Kidney tubule cell (primary cell): Measurements from ENCODE around the gene RPS6KA2.

Experiments used
- DNase-seq: peaks from one replicate; pipeline ENCODE4 v3.0.0-alpha.2; 2018; ENCODE audit warnings: low spot score

The RPS6KA2 gene

DNA sequence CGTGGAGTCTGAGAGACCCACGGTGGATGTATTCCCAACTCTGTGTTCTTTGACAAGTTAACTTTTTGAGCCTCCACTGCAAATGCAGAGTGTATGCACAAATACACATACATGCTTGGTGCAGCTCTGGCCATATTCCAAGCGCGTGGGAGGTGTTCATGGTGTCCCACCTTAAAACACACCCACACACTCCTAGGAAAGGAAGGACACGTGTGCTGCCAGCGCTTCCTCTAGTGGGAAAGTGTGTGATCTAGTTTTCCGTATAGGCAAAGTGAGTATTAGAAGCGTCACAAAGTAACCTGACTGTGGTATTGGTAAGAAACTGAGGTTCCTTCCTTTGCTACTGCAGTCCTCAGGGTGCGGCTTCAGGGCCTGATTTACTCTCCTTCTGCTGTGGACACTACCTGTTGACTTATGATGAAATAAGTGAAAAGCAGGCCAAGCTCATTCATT lies 208.3 kb downstream of the RPS6KA2 start:
- no peak for DNase-seq

DNA sequence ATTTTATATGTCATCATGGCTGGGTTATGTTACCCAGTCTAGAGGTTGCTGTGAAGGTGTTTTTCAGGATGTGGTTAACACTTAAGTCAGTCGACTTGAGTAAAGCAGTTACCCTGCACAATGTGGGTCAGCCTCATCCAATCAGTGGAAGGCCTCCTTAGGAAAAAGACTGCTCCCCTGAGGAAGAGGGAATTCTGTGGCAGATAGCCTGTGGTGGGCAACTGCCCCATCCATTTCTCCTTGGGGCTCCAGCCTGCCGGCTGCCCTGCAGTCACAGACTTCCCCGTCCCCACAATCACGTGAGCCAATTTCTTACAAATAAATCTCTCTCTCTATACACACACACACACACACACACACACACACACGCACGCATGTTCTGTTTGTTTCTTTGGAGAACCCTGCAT lies 209.8 kb downstream of the RPS6KA2 start:
- DNase-seq = no peak

DNA sequence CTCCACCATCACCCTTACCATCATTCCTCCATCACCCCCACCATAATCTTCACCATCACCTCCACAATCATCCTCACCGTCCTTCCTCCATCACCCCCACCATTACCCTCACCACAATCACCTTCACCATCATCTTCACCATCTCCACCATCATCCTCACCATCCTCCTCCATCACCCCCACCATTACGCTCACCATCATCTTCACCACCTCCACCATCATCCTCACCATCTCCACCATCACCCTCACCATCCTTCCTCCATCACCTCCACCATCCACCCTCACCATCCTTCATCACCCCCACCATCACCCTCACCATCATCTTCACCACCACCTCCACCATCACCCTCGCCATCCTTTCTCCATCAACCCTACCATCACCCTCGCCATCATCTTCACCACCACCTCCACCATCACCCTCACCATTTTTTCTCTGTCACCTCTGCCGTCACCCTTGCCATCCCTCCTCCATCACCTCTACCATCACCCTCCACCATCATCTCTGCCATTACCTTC lies 211.2 kb downstream of the RPS6KA2 start:
- no peak for DNase-seq

DNA sequence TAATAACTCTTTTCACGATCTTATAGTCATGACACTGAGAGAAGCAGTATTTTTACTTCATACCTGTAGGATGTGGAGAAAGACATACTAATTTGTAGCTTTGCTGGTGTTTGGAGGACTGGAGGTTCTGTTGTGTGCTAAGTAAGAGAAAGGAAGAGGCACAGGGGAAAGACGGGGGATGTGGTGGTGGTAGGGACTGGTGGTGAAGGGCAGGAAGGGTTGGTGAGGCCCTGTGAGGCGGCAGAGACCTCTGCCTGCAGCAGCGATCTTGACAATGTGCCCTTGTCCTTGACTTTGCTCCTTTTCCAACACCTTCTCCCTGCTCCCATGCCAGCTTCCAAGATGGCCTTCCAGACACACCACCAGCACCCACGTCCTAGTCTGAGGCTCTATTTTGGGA lies 211.7 kb downstream of the RPS6KA2 start:
- DNase-seq = no peak

DNA sequence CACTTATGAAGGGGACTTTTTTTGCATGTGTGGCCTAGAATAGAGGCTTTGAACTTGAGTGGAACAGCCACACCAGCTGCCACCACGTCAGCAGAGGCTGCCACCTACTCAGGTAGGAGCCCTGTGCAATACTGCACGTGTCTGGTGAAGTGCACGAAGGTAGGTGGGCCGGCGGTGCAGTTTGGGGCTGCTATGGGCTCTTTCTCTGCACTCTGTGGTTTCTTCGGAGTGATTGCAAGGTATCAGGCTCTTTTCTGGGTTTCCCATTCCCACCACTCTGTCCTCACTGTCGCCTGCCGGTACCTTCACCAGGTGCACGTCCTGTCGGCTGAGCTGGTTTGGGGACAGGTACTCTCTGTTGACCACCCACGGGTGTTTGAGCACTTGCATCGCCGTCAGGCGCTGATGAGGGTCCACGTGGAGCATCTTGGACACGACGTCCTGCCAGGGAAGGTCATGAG lies 213.5 kb downstream of the RPS6KA2 start:
- DNase-seq = no peak

GRCh38 chr6:166412911-166413384 lies 214.1 kb downstream of the RPS6KA2 start:
- no peak for DNase-seq

DNA sequence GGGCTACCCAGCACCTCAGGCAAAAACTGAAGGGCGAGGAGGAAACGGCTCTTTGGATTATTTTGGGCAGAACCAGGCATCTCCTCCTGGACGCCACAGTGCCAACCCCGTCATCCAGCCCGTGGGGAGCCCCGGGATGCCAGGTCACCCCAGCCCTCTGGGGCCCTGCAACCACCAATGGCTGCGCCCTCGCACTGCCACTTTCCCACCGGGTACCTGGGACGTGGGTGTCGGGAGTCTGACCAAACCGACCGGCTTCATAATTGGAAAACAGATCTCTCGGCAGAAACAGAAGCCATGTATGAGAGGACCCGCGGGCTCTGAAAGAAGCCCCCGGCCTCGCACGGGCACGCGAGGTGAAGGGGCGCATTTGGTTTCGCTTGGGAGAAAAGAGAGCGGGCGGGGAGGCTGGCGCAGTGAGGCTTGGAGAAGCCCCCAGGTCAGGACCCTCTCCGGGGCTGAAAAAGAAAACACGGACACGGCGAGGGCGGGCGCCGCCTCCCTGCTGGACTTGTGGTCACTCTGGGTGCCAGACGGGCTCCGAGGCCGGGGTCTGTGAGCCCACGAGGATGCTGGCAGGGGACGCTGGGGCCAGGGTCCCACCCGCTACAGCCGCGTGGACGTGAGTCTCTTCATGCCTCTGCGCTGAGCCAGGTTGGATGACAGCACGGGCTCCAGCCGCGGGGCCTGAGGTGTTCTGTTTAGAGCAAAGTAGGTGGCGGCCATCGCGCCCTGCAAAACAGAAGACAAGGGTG lies 214.7 kb downstream of the RPS6KA2 start:
- DNase-seq = no peak

GRCh38 chr6:166411721-166412151 lies 215.3 kb downstream of the RPS6KA2 start:
- no peak for DNase-seq

GRCh38 chr6:166411271-166411670 lies 215.8 kb downstream of the RPS6KA2 start:
- no peak for DNase-seq

GRCh38 chr6:166410426-166410935 lies 216.6 kb downstream of the RPS6KA2 start:
- DNase-seq = no peak

- no peak for DNase-seq
These were observed 217.9 kb downstream of the RPS6KA2 start for GRCh38 chr6:166408936-166409755.

DNA sequence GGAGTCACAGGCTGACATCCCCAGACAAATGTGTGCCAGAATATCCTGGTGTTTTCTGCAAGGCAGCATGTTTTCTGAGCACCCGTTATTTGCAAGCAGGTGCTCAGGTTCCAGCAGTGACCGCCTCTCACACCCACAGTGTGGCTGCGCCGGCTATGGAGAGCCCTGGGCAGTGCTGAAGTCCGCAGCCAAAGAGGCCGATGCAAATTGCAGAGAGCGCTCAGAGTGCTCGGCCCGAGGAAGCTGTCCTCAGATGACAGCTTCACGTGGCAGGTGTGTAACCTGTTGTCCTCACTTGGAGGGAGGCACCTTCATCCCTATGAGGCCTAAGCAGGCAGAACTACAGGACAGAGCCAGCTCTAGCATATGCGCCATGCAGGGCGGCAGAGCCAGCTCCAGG lies 220.9 kb downstream of the RPS6KA2 start:
- no peak for DNase-seq

DNA sequence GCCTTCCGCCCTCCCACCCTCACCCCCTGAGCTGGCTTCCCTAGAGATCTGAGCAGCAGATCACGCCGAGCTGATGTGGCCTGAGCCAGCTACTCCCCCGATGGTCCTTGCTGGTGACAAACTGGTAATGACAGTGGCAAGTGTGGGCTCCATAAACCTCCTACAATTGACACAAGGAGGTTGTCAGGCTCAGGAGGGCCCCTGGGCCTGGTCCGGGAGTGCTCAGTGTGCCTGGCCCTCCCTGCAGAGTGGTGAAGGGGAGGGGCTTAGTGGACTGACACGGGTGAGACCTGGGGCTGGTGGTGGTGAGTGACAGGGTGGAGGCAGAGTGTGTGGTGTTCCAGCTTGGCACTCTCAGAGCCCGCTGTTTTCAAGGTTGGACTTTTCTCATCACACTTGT lies 221.7 kb downstream of the RPS6KA2 start:
- DNase-seq = no peak

DNA sequence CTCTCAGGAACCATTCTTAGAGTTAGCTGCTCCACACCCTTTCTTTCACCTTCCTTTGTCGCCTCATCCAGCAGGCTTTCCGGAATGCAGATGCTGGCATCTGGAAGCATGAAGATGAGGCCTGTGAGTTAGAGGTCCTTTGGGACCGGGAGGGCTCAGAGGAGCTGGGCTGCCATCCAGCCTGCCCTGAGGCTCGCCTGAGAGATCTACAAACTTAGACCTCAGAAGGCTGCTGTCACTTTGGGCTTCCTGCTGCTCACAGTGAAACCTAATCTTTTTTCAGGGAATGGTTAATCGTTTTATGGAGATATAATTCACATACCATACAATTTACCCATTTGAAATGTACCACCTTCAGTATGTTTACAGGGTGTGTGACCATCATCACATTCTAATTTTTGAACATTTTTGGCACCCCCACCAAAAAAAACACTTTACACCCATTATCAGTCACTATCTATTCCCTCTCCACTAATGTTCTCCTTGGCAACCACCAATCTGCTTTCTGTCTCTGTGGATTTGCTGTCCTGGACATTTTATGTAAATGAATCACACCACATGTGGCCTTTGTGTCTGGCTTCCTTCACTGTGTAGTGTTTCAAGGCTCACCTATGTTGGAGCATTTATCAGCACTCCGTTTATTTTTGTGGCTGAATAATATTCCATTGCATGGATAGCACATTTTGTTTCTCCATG lies 224.3 kb downstream of the RPS6KA2 start:
- DNase-seq = peak; percentile 55

DNA sequence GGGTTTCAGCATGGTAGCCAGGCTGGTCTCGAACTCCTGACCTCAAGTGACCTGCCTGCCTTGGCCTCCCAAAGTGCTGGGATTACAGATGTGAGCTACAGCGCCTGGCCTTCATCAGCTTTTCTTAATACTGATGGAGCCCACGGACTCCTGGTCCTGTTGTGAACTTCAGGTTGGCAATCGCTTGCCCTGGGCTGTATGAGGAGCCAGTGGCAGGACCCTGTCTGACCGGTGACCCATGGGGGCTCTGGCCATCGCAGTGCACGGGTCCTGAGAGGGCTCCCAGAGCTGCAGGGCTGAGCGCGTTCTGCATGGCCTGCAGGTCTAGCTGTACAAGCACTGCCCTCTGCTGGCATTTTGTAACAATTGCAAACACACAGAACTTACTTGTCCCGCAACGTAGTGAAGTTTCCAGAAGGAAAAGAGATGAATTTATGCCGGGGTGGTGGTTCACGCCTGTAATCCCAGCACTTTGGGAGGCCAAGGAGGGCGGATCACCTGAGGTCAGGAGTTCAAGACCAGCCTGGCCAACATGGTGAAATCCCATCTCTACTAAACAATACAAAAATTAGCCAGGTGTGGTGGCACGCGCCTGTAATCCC lies 226.3 kb downstream of the RPS6KA2 start:
- DNase-seq = peak; percentile 77

- DNase-seq = no peak
These were observed 226.9 kb downstream of the RPS6KA2 start for GRCh38 chr6:166400181-166400580.

DNA sequence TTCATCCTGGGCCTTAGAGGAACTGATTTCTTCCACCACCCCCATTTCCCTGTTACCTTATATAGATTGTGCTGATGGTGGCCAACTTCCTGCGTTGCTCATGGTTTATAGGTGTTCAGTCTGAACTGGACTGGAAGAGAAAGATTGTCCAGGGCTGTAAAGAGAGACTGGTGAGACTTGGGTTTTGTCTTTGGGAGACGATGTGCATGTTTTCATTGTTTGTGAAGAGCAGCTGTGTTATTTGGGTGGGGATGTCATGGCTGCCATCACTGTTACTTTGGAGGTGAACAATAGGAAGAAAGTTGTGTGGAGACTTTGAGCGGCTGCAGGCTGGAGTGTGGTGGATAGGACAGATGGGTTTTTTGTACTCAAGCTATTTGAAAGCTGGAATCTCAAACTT lies 228.7 kb downstream of the RPS6KA2 start:
- no peak for DNase-seq

- no peak for DNase-seq
These were observed 229.2 kb downstream of the RPS6KA2 start for GRCh38 chr6:166397849-166398248.

- DNase-seq = no peak
These were observed 231.3 kb downstream of the RPS6KA2 start for GRCh38 chr6:166395778-166396177.

DNA sequence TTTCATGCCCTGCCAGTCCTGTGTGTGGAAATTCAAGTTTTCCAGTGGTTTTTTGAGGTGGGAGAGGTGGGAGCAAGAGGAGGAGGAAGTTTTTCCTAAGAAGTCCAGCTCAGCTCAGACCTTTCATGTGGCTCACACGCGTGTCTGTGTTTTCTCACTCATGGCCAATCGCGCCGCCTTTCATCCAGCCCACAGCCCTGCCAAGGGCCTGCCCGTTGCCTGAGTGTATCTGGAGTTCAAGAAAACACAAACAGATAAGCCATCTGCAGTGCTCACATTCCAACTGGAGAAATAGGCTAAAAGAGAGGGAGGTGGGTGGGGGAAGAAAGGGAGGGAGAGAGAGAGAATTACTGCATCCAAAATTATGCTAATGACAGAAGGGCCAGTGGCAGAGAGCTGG lies 231.7 kb downstream of the RPS6KA2 start:
- DNase-seq = no peak

DNA sequence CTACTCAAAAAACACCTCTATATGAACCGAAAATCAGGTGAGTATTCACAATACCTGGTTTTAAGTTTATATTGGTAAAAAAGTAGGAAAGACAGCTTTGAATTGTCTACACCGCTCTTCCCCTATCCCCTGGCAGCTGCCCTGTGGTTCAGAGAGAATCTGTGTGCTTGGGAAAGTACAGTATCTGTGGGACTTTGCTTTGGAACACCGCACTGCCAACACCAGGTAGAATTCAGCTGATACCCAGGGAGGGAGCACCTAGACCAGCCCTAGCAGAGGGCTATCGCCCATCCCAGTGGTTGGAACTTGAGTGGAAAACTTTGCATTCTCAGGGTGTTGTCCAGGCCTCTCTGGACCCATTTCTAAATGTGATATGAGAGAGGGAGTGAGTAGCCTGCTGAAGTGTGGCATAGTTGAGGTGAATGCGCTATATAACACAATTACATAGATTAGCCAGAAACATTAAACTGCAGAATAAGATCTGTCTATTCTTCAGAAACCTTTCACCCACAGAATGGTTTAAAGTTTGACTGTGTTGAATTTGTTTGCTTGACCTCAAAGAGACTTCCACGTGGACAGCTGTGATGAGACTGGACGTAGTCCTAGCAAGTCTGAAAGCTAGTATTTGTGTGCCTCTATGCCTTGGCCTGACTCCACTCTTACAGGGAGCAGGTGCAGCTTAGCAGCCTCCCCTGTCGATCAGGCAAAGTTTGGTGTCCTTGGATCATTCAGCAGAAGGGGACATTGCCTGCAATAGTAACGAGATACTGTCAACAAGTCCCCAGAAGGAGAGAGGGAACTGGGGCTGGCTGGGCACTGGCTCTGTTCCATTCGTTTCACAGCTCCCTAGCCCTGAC lies 232.8 kb downstream of the RPS6KA2 start:
- DNase-seq = no peak
